HG02588 (cell line): Measurements from ENCODE around the gene DLX3.

Experiments
- ATAC-seq: cut with Tn5 transposase; IDR thresholded peaks from one replicate; pipeline ENCODE4 v1.9.1; 2021; ENCODE audit warnings: mild to moderate bottlenecking, moderate library complexity; ENCODE audit not compliant: unreplicated experiment

The DLX3 gene

GRCh38 chr17:49959183-49959935 lies 35.7 kb downstream of the DLX3 start:
- no peak for ATAC-seq

GRCh38 chr17:49958723-49959122 lies 36.3 kb downstream of the DLX3 start:
- ATAC-seq: no peak

GRCh38 chr17:49957350-49957749 lies 37.7 kb downstream of the DLX3 start:
- ATAC-seq: no peak

- no peak for ATAC-seq
Measured at GRCh38 chr17:49956780-49957179, 38.2 kb downstream of the DLX3 start.

GRCh38 chr17:49955157-49955556 lies 39.9 kb downstream of the DLX3 start:
- ATAC-seq: no peak

GRCh38 chr17:49952912-49953497 lies 42.0 kb downstream of the DLX3 start:
- no peak for ATAC-seq

GRCh38 chr17:49952209-49952911 lies 42.7 kb downstream of the DLX3 start:
- ATAC-seq: no peak

GRCh38 chr17:49951362-49952082 lies 43.5 kb downstream of the DLX3 start:
- ATAC-seq: no peak

GRCh38 chr17:49949634-49950033 lies 45.4 kb downstream of the DLX3 start:
- no peak for ATAC-seq

GRCh38 chr17:49946964-49947584 lies 48.0 kb downstream of the DLX3 start:
- no peak for ATAC-seq

GRCh38 chr17:49946208-49946607 lies 48.8 kb downstream of the DLX3 start:
- ATAC-seq: no peak

- no peak for ATAC-seq
Measured at GRCh38 chr17:49944273-49944870, 50.7 kb downstream of the DLX3 start.

GRCh38 chr17:49942947-49943346 lies 52.1 kb downstream of the DLX3 start:
- no peak for ATAC-seq

- no peak for ATAC-seq
Measured at GRCh38 chr17:49941427-49941826, 53.6 kb downstream of the DLX3 start.
